DND-41 (cell line): ENCODE data around the gene KIF21A.

Experiments
- ATAC-seq: fragments of 200-7000 bp; cut with Tn5 transposase; 3 replicates; pipeline ENCODE4 v1.9.1; 2021; ENCODE audit warnings: low read depth; ENCODE audit not compliant: insufficient read depth
- DNase-seq: peaks from one replicate; pipeline ENCODE4 v3.0.0-alpha.2; 2020
- H2AFZ ChIP-seq: 2 replicates; pipeline ENCODE4 v1.6.0; 2012; ENCODE audit warnings: low read depth, low read length
- H3K27ac ChIP-seq: 2 replicates; pipeline ENCODE4 v1.5.1; 2012; ENCODE audit warnings: low read length, inconsistent platforms
- H3K27me3 ChIP-seq: fragments of 200-600 bp; sonication (generic); 2 replicates; pipeline ENCODE4 v1.6.0; 2012; ENCODE audit warnings: low read length, mild to moderate bottlenecking, inconsistent platforms; ENCODE audit not compliant: insufficient read depth, poor library complexity
- H3K36me3 ChIP-seq: 2 replicates; pipeline ENCODE4 v1.5.1; 2012; ENCODE audit warnings: low read length, inconsistent platforms; ENCODE audit not compliant: insufficient read depth
- H3K4me1 ChIP-seq: 2 replicates; pipeline ENCODE4 v1.5.1; 2012; ENCODE audit warnings: mild to moderate bottlenecking, low read length; ENCODE audit not compliant: insufficient read depth
- H3K4me2 ChIP-seq: 2 replicates; pipeline ENCODE4 v1.6.0; 2012; ENCODE audit warnings: mild to moderate bottlenecking, moderate library complexity, low read length, inconsistent platforms; ENCODE audit not compliant: insufficient read depth
- H3K4me3 ChIP-seq, 2 experiments: fragments of 200-600 bp in 1 of 2; shearing (Covaris generic) in 1 of 2; 2 replicates each; pipeline ENCODE4 v1.5.1; 2012 to 2016; ENCODE audit warnings: inconsistent platforms in 2 of 2, low read length in 2 of 2, mild to moderate bottlenecking in 2 of 2, low read depth in 1 of 2, moderate library complexity in 1 of 2
- H3K79me2 ChIP-seq: 2 replicates; pipeline ENCODE4 v1.6.0; 2012; ENCODE audit warnings: low read length, inconsistent platforms; ENCODE audit not compliant: insufficient read depth
- H3K9ac ChIP-seq: 2 replicates; pipeline ENCODE4 v1.6.0; 2012; ENCODE audit warnings: low read depth, mild to moderate bottlenecking, inconsistent platforms, low read length, moderate library complexity
- H3K9me3 ChIP-seq: 2 replicates; pipeline ENCODE4 v1.5.1; 2012; ENCODE audit warnings: low read length, moderate library complexity, mild to moderate bottlenecking, inconsistent platforms; ENCODE audit not compliant: insufficient read depth, severe bottlenecking
- H4K20me1 ChIP-seq: 2 replicates; pipeline ENCODE4 v1.6.0; 2012; ENCODE audit warnings: low read length; ENCODE audit not compliant: insufficient read depth
- EZH2 ChIP-seq: IDR thresholded peaks from 3 replicates; pipeline ENCODE4 v1.6.1; 2012; ENCODE audit warnings: borderline replicate concordance, low read depth, mild to moderate bottlenecking, moderate library complexity, low read length, inconsistent platforms; ENCODE audit not compliant: severe bottlenecking
- TF ChIP-seq, protein P1 (sequence below): IDR thresholded peaks from 2 replicates; pipeline ENCODE4 v1.5.1; 2012; ENCODE audit warnings: borderline replicate concordance, low read length, moderate library complexity, mild to moderate bottlenecking; ENCODE audit not compliant: poor library complexity, severe bottlenecking; ENCODE audit errors: extremely low read depth

KIF21A gene

DNA sequence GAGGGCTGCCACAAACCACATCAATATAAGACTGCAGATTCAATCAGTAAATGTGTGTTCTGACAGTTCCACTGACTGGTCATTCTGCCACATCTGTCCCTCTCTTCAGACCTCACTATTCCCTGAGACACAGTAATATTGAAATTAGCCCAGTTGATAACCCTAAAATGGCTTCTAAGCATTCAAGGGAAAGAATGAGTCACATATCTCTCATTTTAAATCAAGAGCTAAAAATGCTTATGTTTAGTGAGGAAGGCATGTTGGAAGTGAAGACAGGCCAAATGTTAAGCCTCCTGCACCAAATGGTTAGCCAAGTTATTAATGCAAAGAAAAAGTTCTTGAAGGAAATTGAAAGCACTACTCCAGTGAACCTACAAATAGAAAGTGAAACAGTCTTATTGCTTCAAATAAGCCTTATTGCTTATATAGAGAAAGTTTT is 24.5 kb upstream of the KIF21A start:
- no peak for TF ChIP-seq EZH2
- TF ChIP-seq, protein P1, sequence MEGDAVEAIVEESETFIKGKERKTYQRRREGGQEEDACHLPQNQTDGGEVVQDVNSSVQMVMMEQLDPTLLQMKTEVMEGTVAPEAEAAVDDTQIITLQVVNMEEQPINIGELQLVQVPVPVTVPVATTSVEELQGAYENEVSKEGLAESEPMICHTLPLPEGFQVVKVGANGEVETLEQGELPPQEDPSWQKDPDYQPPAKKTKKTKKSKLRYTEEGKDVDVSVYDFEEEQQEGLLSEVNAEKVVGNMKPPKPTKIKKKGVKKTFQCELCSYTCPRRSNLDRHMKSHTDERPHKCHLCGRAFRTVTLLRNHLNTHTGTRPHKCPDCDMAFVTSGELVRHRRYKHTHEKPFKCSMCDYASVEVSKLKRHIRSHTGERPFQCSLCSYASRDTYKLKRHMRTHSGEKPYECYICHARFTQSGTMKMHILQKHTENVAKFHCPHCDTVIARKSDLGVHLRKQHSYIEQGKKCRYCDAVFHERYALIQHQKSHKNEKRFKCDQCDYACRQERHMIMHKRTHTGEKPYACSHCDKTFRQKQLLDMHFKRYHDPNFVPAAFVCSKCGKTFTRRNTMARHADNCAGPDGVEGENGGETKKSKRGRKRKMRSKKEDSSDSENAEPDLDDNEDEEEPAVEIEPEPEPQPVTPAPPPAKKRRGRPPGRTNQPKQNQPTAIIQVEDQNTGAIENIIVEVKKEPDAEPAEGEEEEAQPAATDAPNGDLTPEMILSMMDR = no peak
- Histone ChIP-seq H3K27ac (no peak overlapping the region), H3K4me3 (no peak overlapping the region), H4K20me1 (no peaks in the 10 kb centered on the region), H3K79me2 (no peaks in the 10 kb centered on the region), H3K4me1 (no peaks in the 10 kb centered on the region), H3K36me3 (no peaks in the 10 kb centered on the region), H3K9me3 (no peaks in the 10 kb centered on the region), H3K4me2 (no peak overlapping the region), H2AFZ (no peak overlapping the region), H3K27me3 (no peaks in the 10 kb centered on the region), H3K9ac (no peak overlapping the region)
- ATAC-seq (no peak), DNase-seq (no peak)

- ATAC-seq = no peak
- no peak overlapping the region for H3K4me3 ChIP-seq
- no peaks in the 10 kb centered on the region for H4K20me1 ChIP-seq
- DNase-seq = no peak
- peaks cover 2% of the 10 kb centered on the region for H3K9me3 ChIP-seq
- no peaks in the 10 kb centered on the region for H3K36me3 ChIP-seq
- H3K4me2 ChIP-seq = no peak overlapping the region
- H3K9ac ChIP-seq = no peak overlapping the region
- TF ChIP-seq EZH2 = no peak
- TF ChIP-seq, protein P1 = no peak
- H2AFZ ChIP-seq = no peak overlapping the region
- H3K27ac ChIP-seq = no peak overlapping the region
- H3K27me3 ChIP-seq = no peaks in the 10 kb centered on the region
- H3K79me2 ChIP-seq = no peaks in the 10 kb centered on the region
- H3K4me1 ChIP-seq = no peaks in the 10 kb centered on the region
Observed at GRCh38 chr12:39464976-39465695, 22.2 kb upstream of the KIF21A start.

DNA sequence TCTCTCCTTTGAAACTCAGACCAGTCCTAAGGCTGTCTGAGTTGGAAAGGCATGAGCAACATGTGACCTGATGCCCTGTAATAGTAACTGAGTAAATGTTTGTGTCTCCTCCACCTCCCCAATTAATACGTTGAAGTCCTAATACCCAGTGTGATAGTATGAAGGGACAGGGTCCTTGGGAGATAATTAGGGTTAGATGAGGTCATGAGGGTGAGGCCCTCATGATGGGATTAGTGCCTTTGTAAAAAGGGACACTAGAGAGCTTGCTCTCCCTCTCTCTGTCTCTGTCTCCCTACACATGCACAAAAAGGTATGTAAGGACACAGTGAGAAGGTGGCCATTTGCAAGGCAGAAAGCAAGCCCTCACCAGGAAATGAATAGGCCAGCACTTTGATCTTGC is 18.1 kb upstream of the KIF21A start:
- no peak overlapping the region for H3K4me2 ChIP-seq
- ATAC-seq (no peak), DNase-seq (no peak)
- no peak overlapping the region for H3K4me3 ChIP-seq
- no peak overlapping the region for H3K9ac ChIP-seq
- H3K36me3 ChIP-seq = no peaks in the 10 kb centered on the region
- TF ChIP-seq EZH2 = no peak
- TF ChIP-seq, protein P1 = no peak
- H3K9me3 ChIP-seq = peaks cover 2% of the 10 kb centered on the region
- no peak overlapping the region for H3K27ac ChIP-seq
- H3K27me3 ChIP-seq = no peaks in the 10 kb centered on the region
- H2AFZ ChIP-seq = no peak overlapping the region
- H3K79me2 ChIP-seq = no peaks in the 10 kb centered on the region
- no peaks in the 10 kb centered on the region for H3K4me1 ChIP-seq
- H4K20me1 ChIP-seq = no peaks in the 10 kb centered on the region
